Osteoblast (primary cell): ENCODE results near the gene HMGA1. TPM values are rescaled to one million over a fixed set of nuclear protein-coding genes. Genes with fewer than 3 reads are reported as not detected.

Experiments
- DNase-seq: peaks from one replicate; pipeline ENCODE4 v3.0.0; 2011; ENCODE audit warnings: low spot score, mixed read lengths; ENCODE audit not compliant: insufficient read length; ENCODE audit errors: missing footprints
- H2AFZ ChIP-seq: 2 replicates; pipeline ENCODE4 v1.6.0; 2011; ENCODE audit warnings: mild to moderate bottlenecking, low read length
- H3K27ac ChIP-seq: 2 replicates; pipeline ENCODE4 v1.5.1; 2011; ENCODE audit warnings: mild to moderate bottlenecking, low read depth, low read length, moderate library complexity
- H3K27me3 ChIP-seq: 2 replicates; pipeline ENCODE4 v1.6.0; 2012; ENCODE audit warnings: mild to moderate bottlenecking, control low read depth, inconsistent platforms, low read length, moderate library complexity; ENCODE audit not compliant: insufficient read depth
- H3K36me3 ChIP-seq: 2 replicates; pipeline ENCODE4 v1.5.1; 2011; ENCODE audit warnings: mild to moderate bottlenecking, low read length, control low read depth, moderate library complexity; ENCODE audit not compliant: insufficient read depth
- H3K4me1 ChIP-seq: 2 replicates; pipeline ENCODE4 v1.5.1; 2011; ENCODE audit warnings: mild to moderate bottlenecking, low read length, control low read depth, moderate library complexity; ENCODE audit not compliant: insufficient read depth
- H3K4me2 ChIP-seq: 2 replicates; pipeline ENCODE4 v1.6.0; 2011; ENCODE audit warnings: mild to moderate bottlenecking, low read length; ENCODE audit not compliant: insufficient read depth
- H3K4me3 ChIP-seq: fragments of 200-600 bp; sonication (generic); 3 replicates; pipeline ENCODE4 v1.5.1; 2012; ENCODE audit warnings: mild to moderate bottlenecking, low read length, inconsistent platforms; ENCODE audit not compliant: insufficient read depth
- H3K79me2 ChIP-seq: 2 replicates; pipeline ENCODE4 v1.6.0; 2012; ENCODE audit warnings: mild to moderate bottlenecking, low read length, control low read depth, inconsistent platforms; ENCODE audit not compliant: insufficient read depth
- H3K9me3 ChIP-seq: 2 replicates; pipeline ENCODE4 v1.5.1; 2011; ENCODE audit warnings: low read depth, low read length, control low read depth
- H4K20me1 ChIP-seq: 2 replicates; pipeline ENCODE4 v1.6.0; 2012; ENCODE audit warnings: mild to moderate bottlenecking, low read length, control low read depth; ENCODE audit not compliant: insufficient read depth
- total RNA-seq: library from RNA; depleted of rRNA; stranded (reverse); fragments of >200 nt; gene quantifications from 2 replicates; pipeline ENCODE4 v1.2.3, GENCODE V29; 2012
- TF ChIP-seq, protein P1 (sequence below): IDR thresholded peaks from 2 replicates; pipeline ENCODE4 v1.5.1; 2011; ENCODE audit warnings: mild to moderate bottlenecking, low read depth, low read length, moderate library complexity; ENCODE audit errors: extremely low read depth

The HMGA1 gene
- total RNA-seq, 1 donor, result 59.4 TPM

- no peak overlapping the region for H3K4me2 ChIP-seq
- H3K27me3 ChIP-seq, result no peaks in the 10 kb centered on the region
- no peaks in the 10 kb centered on the region for H3K4me1 ChIP-seq
- peak overlapping the region; percentile 72 for H2AFZ ChIP-seq
- no peak overlapping the region for H3K4me3 ChIP-seq
- H3K27ac ChIP-seq, result no peak overlapping the region
- no peaks in the 10 kb centered on the region for H3K36me3 ChIP-seq
- H4K20me1 ChIP-seq, result no peaks in the 10 kb centered on the region
- TF ChIP-seq, protein P1, sequence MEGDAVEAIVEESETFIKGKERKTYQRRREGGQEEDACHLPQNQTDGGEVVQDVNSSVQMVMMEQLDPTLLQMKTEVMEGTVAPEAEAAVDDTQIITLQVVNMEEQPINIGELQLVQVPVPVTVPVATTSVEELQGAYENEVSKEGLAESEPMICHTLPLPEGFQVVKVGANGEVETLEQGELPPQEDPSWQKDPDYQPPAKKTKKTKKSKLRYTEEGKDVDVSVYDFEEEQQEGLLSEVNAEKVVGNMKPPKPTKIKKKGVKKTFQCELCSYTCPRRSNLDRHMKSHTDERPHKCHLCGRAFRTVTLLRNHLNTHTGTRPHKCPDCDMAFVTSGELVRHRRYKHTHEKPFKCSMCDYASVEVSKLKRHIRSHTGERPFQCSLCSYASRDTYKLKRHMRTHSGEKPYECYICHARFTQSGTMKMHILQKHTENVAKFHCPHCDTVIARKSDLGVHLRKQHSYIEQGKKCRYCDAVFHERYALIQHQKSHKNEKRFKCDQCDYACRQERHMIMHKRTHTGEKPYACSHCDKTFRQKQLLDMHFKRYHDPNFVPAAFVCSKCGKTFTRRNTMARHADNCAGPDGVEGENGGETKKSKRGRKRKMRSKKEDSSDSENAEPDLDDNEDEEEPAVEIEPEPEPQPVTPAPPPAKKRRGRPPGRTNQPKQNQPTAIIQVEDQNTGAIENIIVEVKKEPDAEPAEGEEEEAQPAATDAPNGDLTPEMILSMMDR, result no peak
- no peaks in the 10 kb centered on the region for H3K9me3 ChIP-seq
- DNase-seq, result peak; percentile 82
- H3K79me2 ChIP-seq, result no peaks in the 10 kb centered on the region
Measured at GRCh38 chr6:34200340-34200971, 36.2 kb upstream of the HMGA1 start.

- TF ChIP-seq, protein P1, result no peak
Measured at GRCh38 chr6:34201455-34202107, 35.1 kb upstream of the HMGA1 start.

GRCh38 chr6:34202329-34203201, 34.1 kb upstream of the HMGA1 start:
- H2AFZ ChIP-seq, result no peak overlapping the region
- no peaks in the 10 kb centered on the region for H3K27me3 ChIP-seq
- H4K20me1 ChIP-seq, result no peaks in the 10 kb centered on the region
- no peak for DNase-seq
- H3K9me3 ChIP-seq, result no peaks in the 10 kb centered on the region
- H3K4me2 ChIP-seq, result no peak overlapping the region
- no peaks in the 10 kb centered on the region for H3K79me2 ChIP-seq
- no peaks in the 10 kb centered on the region for H3K4me1 ChIP-seq
- H3K27ac ChIP-seq, result no peak overlapping the region
- no peaks in the 10 kb centered on the region for H3K36me3 ChIP-seq
- TF ChIP-seq, protein P1, result no peak
- H3K4me3 ChIP-seq, result no peak overlapping the region

More at GRCh38 chr6:34201455-34202107, 35.1 kb upstream of the HMGA1 start:
- no peak overlapping the region for H3K4me3 ChIP-seq
- H3K4me1 ChIP-seq, result no peaks in the 10 kb centered on the region
- H4K20me1 ChIP-seq, result no peaks in the 10 kb centered on the region
- no peak overlapping the region for H2AFZ ChIP-seq
- no peaks in the 10 kb centered on the region for H3K36me3 ChIP-seq
- H3K27me3 ChIP-seq, result no peaks in the 10 kb centered on the region
- H3K4me2 ChIP-seq, result no peak overlapping the region
- H3K27ac ChIP-seq, result no peak overlapping the region
- DNase-seq, result no peak
- H3K79me2 ChIP-seq, result no peaks in the 10 kb centered on the region
- H3K9me3 ChIP-seq, result no peaks in the 10 kb centered on the region

GRCh38 chr6:34204693-34205092, 32.0 kb upstream of the HMGA1 start:
- Histone ChIP-seq H3K27ac (no peak overlapping the region), H4K20me1 (no peaks in the 10 kb centered on the region), H2AFZ (no peak overlapping the region), H3K27me3 (no peaks in the 10 kb centered on the region), H3K79me2 (no peaks in the 10 kb centered on the region), H3K9me3 (no peaks in the 10 kb centered on the region), H3K36me3 (no peaks in the 10 kb centered on the region), H3K4me1 (no peaks in the 10 kb centered on the region), H3K4me3 (no peak overlapping the region), H3K4me2 (no peak overlapping the region)
- no peak for DNase-seq
- TF ChIP-seq, protein P1, result no peak
